ENCODE results near the gene F11.

Gene F11

GRCh38 chr4:186285147-186285546, 19.2 kb downstream of the F11 start:
- H3K4me3 ChIP-seq (ENCODE audit: control insufficient read depth, low read depth, low read length): no peak overlapping the region
- no peak for TF ChIP-seq CTCF (IDR thresholded peaks at IDR 0.05; ENCODE audit: control insufficient read depth, insufficient read depth, low read depth, low read length, missing control alignments)
- DNase-seq (ENCODE audit: low read depth): no peak

GRCh38 chr4:186286581-186286980, 20.6 kb downstream of the F11 start:
- no peak for TF ChIP-seq CTCF (IDR thresholded peaks at IDR 0.05; ENCODE audit: control insufficient read depth, insufficient read depth, low read depth, low read length, missing control alignments)
- no peak for DNase-seq (ENCODE audit: low read depth)

GRCh38 chr4:186291256-186291890, 25.4 kb downstream of the F11 start:
- TF ChIP-seq CTCF (IDR thresholded peaks at IDR 0.05; ENCODE audit: control insufficient read depth, insufficient read depth, low read depth, low read length, missing control alignments): no peak
- H3K4me3 ChIP-seq (ENCODE audit: control insufficient read depth, low read depth, low read length): no peak overlapping the region

More at GRCh38 chr4:186286581-186286980, 20.6 kb downstream of the F11 start:
- H3K4me3 ChIP-seq (ENCODE audit: control insufficient read depth, low read depth, low read length): no peak overlapping the region

GRCh38 chr4:186294160-186294559, 28.2 kb downstream of the F11 start:
- TF ChIP-seq CTCF (IDR thresholded peaks at IDR 0.05; ENCODE audit: control insufficient read depth, insufficient read depth, low read depth, low read length, missing control alignments): no peak
- DNase-seq (ENCODE audit: low read depth): no peak
- H3K4me3 ChIP-seq (ENCODE audit: control insufficient read depth, low read depth, low read length): no peak overlapping the region

More at GRCh38 chr4:186291256-186291890, 25.4 kb downstream of the F11 start:
- no peak for DNase-seq (ENCODE audit: low read depth)

- no peak for DNase-seq (ENCODE audit: low read depth)
- no peak overlapping the region for H3K4me3 ChIP-seq (ENCODE audit: control insufficient read depth, low read depth, low read length)
- no peak for TF ChIP-seq CTCF (IDR thresholded peaks at IDR 0.05; ENCODE audit: control insufficient read depth, insufficient read depth, low read depth, low read length, missing control alignments)
Observed at GRCh38 chr4:186296481-186296880, 30.5 kb downstream of the F11 start.

GRCh38 chr4:186297013-186297645, 31.1 kb downstream of the F11 start:
- peak; percentile 34 for DNase-seq (ENCODE audit: low read depth)
- TF ChIP-seq CTCF (IDR thresholded peaks at IDR 0.05; ENCODE audit: control insufficient read depth, insufficient read depth, low read depth, low read length, missing control alignments): peak; percentile 57
- H3K4me3 ChIP-seq (ENCODE audit: control insufficient read depth, low read depth, low read length): no peak overlapping the region
